Brain microvascular endothelial cell (primary cell): ENCODE measurements around the gene TGDS.

ENCODE experiments used
- DNase-seq: peaks from one replicate; pipeline ENCODE4 v3.0.0-alpha.2; 2020
- H3K27ac ChIP-seq: fragments of 250-450 bp; sonication (Bioruptor Pico); 2 replicates; pipeline ENCODE4 v1.5.1; 2020; ENCODE audit warnings: mild to moderate bottlenecking, moderate library complexity
- H3K27me3 ChIP-seq: fragments of 250-450 bp; sonication (Bioruptor Pico); replicated peaks from 2 replicates; pipeline ENCODE4 v1.5.1; 2020; ENCODE audit warnings: mild to moderate bottlenecking
- H3K36me3 ChIP-seq: fragments of 250-450 bp; sonication (Bioruptor Pico); replicated peaks from 2 replicates; pipeline ENCODE4 v1.5.1; 2020; ENCODE audit warnings: mild to moderate bottlenecking
- H3K4me3 ChIP-seq: 2 replicates; pipeline ENCODE4 v1.5.1; 2011; ENCODE audit warnings: low read depth, mild to moderate bottlenecking, control low read depth, low read length, moderate library complexity
- CTCF ChIP-seq: IDR thresholded peaks from 2 replicates; pipeline ENCODE4 v1.5.1; 2011; ENCODE audit warnings: low read depth, mild to moderate bottlenecking, moderate library complexity, low read length, control low read depth, inconsistent platforms; ENCODE audit errors: missing control alignments
- in situ Hi-C: cut with HindIII; loops from 2 replicates; pipeline ENCODE4 v1.10.0; 2017; ENCODE audit warnings: low sequenced_read_pairs, low pct_ligation_motif_present

Gene TGDS

GRCh38 chr13:94525781-94526180 is 70.2 kb downstream of the TGDS start:
- in situ Hi-C loops: no loop called here
- Histone ChIP-seq H3K4me3 (no peak overlapping the region), H3K27ac (no peak overlapping the region), H3K27me3 (no peaks in the 10 kb centered on the region), H3K36me3 (no peaks in the 10 kb centered on the region)
- DNase-seq: no peak
- TF ChIP-seq CTCF: no peak

- H3K36me3 ChIP-seq: no peaks in the 10 kb centered on the region
- no peak for DNase-seq
- no peaks in the 10 kb centered on the region for H3K27me3 ChIP-seq
- no peak overlapping the region for H3K4me3 ChIP-seq
- in situ Hi-C loops: no loop called here
- H3K27ac ChIP-seq: no peak overlapping the region
- TF ChIP-seq CTCF: no peak
Observed at GRCh38 chr13:94524407-94524806, 71.5 kb downstream of the TGDS start.
